Left ventricle myocardium superior (tissue), 1 donor: ENCODE measurements around the gene ADCY9. TPM values are rescaled to one million over a fixed set of nuclear protein-coding genes. Genes with fewer than 3 reads are reported as not detected.

Source experiments
- total RNA-seq: library from RNA; stranded (reverse); fragmentation: NEBNext Ultra II Directional; extraction: Animal tissue kit (Norgen Biotek cat#: 25700); gene quantifications from one replicate; pipeline ENCODE4 v1.2.1, GENCODE V29; 2021
- donor health status: DM: no; HTN: yes; CAD: no; lungs with severe emphysema.

ADCY9 gene
- total RNA-seq, 1 donor from 2014 or later: 53.5 TPM

Other genes with a start within 250 kb of the ADCY9 start
- gene CREBBP, start 235.7 kb downstream of the ADCY9 start, total RNA-seq: 40.6 TPM
- gene SRL, start 125.6 kb upstream of the ADCY9 start, total RNA-seq: 426 TPM
- 4.7 TPM for gene TFAP4, start 156.6 kb upstream of the ADCY9 start, total RNA-seq
- 16.6 TPM for gene GLIS2, start 199.6 kb upstream of the ADCY9 start, total RNA-seq
- 70.0 TPM for gene PAM16, start 234.9 kb upstream of the ADCY9 start, total RNA-seq